GM12801 (cell line): Measurements from ENCODE around the gene NR4A2.

Experiments used
- TF ChIP-seq, protein P1 (sequence below): IDR thresholded peaks from one replicate; pipeline ENCODE4 v1.5.1; 2011; ENCODE audit warnings: control low read depth; ENCODE audit not compliant: insufficient read length; ENCODE audit errors: extremely low read depth

The NR4A2 gene

GRCh38 chr2:156339865-156340264 lies 7.3 kb upstream of the NR4A2 start:
- TF ChIP-seq, protein P1, sequence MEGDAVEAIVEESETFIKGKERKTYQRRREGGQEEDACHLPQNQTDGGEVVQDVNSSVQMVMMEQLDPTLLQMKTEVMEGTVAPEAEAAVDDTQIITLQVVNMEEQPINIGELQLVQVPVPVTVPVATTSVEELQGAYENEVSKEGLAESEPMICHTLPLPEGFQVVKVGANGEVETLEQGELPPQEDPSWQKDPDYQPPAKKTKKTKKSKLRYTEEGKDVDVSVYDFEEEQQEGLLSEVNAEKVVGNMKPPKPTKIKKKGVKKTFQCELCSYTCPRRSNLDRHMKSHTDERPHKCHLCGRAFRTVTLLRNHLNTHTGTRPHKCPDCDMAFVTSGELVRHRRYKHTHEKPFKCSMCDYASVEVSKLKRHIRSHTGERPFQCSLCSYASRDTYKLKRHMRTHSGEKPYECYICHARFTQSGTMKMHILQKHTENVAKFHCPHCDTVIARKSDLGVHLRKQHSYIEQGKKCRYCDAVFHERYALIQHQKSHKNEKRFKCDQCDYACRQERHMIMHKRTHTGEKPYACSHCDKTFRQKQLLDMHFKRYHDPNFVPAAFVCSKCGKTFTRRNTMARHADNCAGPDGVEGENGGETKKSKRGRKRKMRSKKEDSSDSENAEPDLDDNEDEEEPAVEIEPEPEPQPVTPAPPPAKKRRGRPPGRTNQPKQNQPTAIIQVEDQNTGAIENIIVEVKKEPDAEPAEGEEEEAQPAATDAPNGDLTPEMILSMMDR: no peak

GRCh38 chr2:156339110-156339847 lies 6.8 kb upstream of the NR4A2 start:
- TF ChIP-seq, protein P1: no peak

- TF ChIP-seq, protein P1: no peak
These were observed 6.1 kb upstream of the NR4A2 start for GRCh38 chr2:156338578-156338977.

- TF ChIP-seq, protein P1: no peak
These were observed 2.3 kb upstream of the NR4A2 start for GRCh38 chr2:156334496-156335478.

GRCh38 chr2:156333951-156334495 lies 1.5 kb upstream of the NR4A2 start:
- TF ChIP-seq, protein P1: no peak

DNA sequence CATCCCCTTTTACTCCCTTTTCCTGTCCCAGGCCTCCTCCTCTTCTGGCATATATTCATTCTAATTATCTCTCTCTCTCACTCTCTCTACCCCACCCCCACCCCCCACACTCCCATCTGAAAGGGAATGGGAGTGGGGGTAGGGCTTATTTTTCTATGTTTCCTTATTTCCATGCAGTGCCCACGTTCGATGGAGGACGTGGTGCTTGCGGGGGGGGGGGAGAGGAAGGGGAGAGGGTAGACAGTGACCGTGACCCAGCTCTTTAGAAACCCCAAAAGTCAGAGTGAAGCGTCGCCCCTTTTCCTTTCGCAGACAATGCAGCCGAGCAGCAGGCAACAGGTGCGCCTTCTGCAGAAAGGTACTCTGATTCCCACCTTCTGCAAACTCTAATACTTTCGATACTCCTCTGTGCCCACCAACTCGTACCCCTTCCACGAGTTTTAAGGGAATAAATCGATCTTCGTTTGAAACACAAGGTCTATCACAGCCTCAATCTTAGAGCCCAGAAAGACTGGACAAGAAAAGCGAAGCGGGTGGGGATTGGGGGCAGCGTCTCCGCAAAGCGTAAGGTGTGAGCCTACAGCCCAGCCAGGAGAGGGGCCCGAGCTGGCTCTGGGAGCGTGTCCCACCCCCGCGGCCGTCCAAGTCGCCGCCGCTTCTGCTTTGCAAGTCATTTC lies 891 bp upstream of the NR4A2 start:
- TF ChIP-seq, protein P1: no peak

- TF ChIP-seq, protein P1: no peak
These were observed 312 bp downstream of the NR4A2 start for GRCh38 chr2:156332284-156332533.
